Activated CD4-positive, CD25-positive, alpha-beta regulatory T cell (primary cell): ENCODE data around the gene UCHL3.

Source experiments
- DNase-seq, 4 experiments: peaks; one replicate each; lab custom pipeline; 2025; lab: John Stamatoyannopoulos, UW

UCHL3 gene

GRCh38 chr13:75550159-75550567, 572 bp downstream of the UCHL3 start:
- DNase-seq = no peak

- no peak for DNase-seq
Observed at GRCh38 chr13:75554464-75554863, 4.9 kb downstream of the UCHL3 start.

GRCh38 chr13:75554981-75555380, 5.4 kb downstream of the UCHL3 start:
- no peak for DNase-seq

- no peak for DNase-seq
Observed at GRCh38 chr13:75555836-75556235, 6.2 kb downstream of the UCHL3 start.

- DNase-seq = no peak
Observed at GRCh38 chr13:75556961-75557360, 7.4 kb downstream of the UCHL3 start.

- no peak for DNase-seq
Observed at GRCh38 chr13:75558145-75558840, 8.7 kb downstream of the UCHL3 start.

- DNase-seq = no peak
Observed at GRCh38 chr13:75566658-75567057, 17.1 kb downstream of the UCHL3 start.

GRCh38 chr13:75569576-75569975, 20.0 kb downstream of the UCHL3 start:
- no peak for DNase-seq

GRCh38 chr13:75579529-75579928, 29.9 kb downstream of the UCHL3 start:
- DNase-seq = no peak

GRCh38 chr13:75581874-75582640, 32.5 kb downstream of the UCHL3 start:
- no peak for DNase-seq

GRCh38 chr13:75583091-75583490, 33.5 kb downstream of the UCHL3 start:
- DNase-seq = no peak

- no peak for DNase-seq
Observed at GRCh38 chr13:75585153-75585552, 35.6 kb downstream of the UCHL3 start.

GRCh38 chr13:75587679-75588078, 38.1 kb downstream of the UCHL3 start:
- DNase-seq = no peak

- DNase-seq = no peak
Observed at GRCh38 chr13:75596657-75597182, 47.1 kb downstream of the UCHL3 start.

- DNase-seq = no peak
Observed at GRCh38 chr13:75600371-75600770, 50.8 kb downstream of the UCHL3 start.

GRCh38 chr13:75603038-75603437, 53.4 kb downstream of the UCHL3 start:
- no peak for DNase-seq

- DNase-seq = no peak
Observed at GRCh38 chr13:75607447-75607846, 57.9 kb downstream of the UCHL3 start.

GRCh38 chr13:75610466-75610865, 60.9 kb downstream of the UCHL3 start:
- no peak for DNase-seq

- DNase-seq = no peak
Observed at GRCh38 chr13:75612354-75612753, 62.8 kb downstream of the UCHL3 start.

- DNase-seq = no peak
Observed at GRCh38 chr13:75617230-75617629, 67.6 kb downstream of the UCHL3 start.

- DNase-seq = no peak
Observed at GRCh38 chr13:75618308-75618707, 68.7 kb downstream of the UCHL3 start.

GRCh38 chr13:75620020-75620419, 70.4 kb downstream of the UCHL3 start:
- no peak for DNase-seq

GRCh38 chr13:75621147-75621546, 71.6 kb downstream of the UCHL3 start:
- DNase-seq = no peak
